ENCODE data around the gene TFAP2A.

DNA sequence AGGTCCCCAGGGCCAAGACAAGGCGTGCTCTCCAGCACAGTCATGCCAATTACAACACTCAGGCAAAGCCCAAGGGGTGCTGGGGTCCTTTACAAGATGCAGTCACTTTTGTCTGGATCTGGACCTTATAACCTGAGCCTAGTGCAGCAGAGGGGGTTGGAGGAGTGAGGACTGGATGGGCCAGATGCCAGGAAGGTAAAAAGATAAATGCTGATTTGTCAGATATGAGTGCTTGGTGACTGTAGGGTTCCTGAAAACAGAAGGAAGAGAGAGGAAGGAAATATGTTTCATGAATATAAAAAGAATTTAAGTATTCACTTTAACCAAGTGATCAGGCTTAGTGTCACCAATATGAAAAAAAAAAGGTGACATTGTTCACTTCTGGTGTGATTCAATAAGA lies 43.4 kb upstream of the TFAP2A start:
- TF ChIP-seq, protein P1, sequence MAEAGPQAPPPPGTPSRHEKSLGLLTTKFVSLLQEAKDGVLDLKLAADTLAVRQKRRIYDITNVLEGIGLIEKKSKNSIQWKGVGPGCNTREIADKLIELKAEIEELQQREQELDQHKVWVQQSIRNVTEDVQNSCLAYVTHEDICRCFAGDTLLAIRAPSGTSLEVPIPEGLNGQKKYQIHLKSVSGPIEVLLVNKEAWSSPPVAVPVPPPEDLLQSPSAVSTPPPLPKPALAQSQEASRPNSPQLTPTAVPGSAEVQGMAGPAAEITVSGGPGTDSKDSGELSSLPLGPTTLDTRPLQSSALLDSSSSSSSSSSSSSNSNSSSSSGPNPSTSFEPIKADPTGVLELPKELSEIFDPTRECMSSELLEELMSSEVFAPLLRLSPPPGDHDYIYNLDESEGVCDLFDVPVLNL (CRISPR knock-in tag; IDR thresholded peaks at IDR 0.05; ENCODE audit: borderline replicate concordance, low read depth), result no peak
- TF ChIP-seq, protein P2, sequence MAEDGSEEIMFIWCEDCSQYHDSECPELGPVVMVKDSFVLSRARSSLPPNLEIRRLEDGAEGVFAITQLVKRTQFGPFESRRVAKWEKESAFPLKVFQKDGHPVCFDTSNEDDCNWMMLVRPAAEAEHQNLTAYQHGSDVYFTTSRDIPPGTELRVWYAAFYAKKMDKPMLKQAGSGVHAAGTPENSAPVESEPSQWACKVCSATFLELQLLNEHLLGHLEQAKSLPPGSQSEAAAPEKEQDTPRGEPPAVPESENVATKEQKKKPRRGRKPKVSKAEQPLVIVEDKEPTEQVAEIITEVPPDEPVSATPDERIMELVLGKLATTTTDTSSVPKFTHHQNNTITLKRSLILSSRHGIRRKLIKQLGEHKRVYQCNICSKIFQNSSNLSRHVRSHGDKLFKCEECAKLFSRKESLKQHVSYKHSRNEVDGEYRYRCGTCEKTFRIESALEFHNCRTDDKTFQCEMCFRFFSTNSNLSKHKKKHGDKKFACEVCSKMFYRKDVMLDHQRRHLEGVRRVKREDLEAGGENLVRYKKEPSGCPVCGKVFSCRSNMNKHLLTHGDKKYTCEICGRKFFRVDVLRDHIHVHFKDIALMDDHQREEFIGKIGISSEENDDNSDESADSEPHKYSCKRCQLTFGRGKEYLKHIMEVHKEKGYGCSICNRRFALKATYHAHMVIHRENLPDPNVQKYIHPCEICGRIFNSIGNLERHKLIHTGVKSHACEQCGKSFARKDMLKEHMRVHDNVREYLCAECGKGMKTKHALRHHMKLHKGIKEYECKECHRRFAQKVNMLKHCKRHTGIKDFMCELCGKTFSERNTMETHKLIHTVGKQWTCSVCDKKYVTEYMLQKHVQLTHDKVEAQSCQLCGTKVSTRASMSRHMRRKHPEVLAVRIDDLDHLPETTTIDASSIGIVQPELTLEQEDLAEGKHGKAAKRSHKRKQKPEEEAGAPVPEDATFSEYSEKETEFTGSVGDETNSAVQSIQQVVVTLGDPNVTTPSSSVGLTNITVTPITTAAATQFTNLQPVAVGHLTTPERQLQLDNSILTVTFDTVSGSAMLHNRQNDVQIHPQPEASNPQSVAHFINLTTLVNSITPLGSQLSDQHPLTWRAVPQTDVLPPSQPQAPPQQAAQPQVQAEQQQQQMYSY (CRISPR knock-in tag; IDR thresholded peaks at IDR 0.05), result no peak
- TF ChIP-seq ZNF121 (CRISPR knock-in tag; IDR thresholded peaks at IDR 0.05) (no peak), MXD4 (CRISPR knock-in tag; IDR thresholded peaks at IDR 0.05; ENCODE audit: borderline replicate concordance) (no peak)
- TF ChIP-seq, protein P3, sequence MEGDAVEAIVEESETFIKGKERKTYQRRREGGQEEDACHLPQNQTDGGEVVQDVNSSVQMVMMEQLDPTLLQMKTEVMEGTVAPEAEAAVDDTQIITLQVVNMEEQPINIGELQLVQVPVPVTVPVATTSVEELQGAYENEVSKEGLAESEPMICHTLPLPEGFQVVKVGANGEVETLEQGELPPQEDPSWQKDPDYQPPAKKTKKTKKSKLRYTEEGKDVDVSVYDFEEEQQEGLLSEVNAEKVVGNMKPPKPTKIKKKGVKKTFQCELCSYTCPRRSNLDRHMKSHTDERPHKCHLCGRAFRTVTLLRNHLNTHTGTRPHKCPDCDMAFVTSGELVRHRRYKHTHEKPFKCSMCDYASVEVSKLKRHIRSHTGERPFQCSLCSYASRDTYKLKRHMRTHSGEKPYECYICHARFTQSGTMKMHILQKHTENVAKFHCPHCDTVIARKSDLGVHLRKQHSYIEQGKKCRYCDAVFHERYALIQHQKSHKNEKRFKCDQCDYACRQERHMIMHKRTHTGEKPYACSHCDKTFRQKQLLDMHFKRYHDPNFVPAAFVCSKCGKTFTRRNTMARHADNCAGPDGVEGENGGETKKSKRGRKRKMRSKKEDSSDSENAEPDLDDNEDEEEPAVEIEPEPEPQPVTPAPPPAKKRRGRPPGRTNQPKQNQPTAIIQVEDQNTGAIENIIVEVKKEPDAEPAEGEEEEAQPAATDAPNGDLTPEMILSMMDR (IDR thresholded peaks at IDR 0.05), result no peak
- TF ChIP-seq, protein P4, sequence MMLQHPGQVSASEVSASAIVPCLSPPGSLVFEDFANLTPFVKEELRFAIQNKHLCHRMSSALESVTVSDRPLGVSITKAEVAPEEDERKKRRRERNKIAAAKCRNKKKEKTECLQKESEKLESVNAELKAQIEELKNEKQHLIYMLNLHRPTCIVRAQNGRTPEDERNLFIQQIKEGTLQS (CRISPR knock-in tag; conservative IDR thresholded peaks at IDR 0.05), result no peak

Measured in WTC11 (cell line).